Measurements from ENCODE around the gene AKT1. TPM values are rescaled to one million over a fixed set of nuclear protein-coding genes. Genes with fewer than 3 reads are reported as not detected.

The AKT1 gene
- total RNA-seq, 1 donor from 2014 or later, result 151 TPM

GRCh38 chr14:104800015-104800770 is 4.6 kb upstream of the AKT1 start:
- H3K27me3 ChIP-seq (ENCODE audit: control insufficient read depth in 3 of 3, insufficient read depth in 3 of 3, low read length in 3 of 3), result no peaks in the 10 kb centered on the region
- peak overlapping the region; percentile 70 to 80 (median 74) for H3K9ac ChIP-seq (ENCODE audit: low read depth in 1 of 3, low read length in 3 of 3)
- H3K4me3 ChIP-seq (ENCODE audit: low read length in 3 of 3), result peak overlapping the region; percentile 59 to 71 (median 70)
- H3K9me3 ChIP-seq (ENCODE audit: control insufficient read depth in 3 of 3, low read length in 3 of 3), result no peaks in the 10 kb centered on the region
- H3K27ac ChIP-seq (ENCODE audit: low read depth, low read length), result peak overlapping the region; percentile 94
- no peaks in the 10 kb centered on the region for H3K36me3 ChIP-seq (ENCODE audit: control insufficient read depth in 3 of 3, insufficient read depth in 3 of 3, low read length in 3 of 3)
- H3K4me1 ChIP-seq (ENCODE audit: control insufficient read depth in 3 of 3, insufficient read depth in 3 of 3, low read length in 3 of 3), result peaks cover 27 to 72% (median 57%) of the 10 kb centered on the region in 3 donors

GRCh38 chr14:104799244-104800014 is 3.9 kb upstream of the AKT1 start:
- Histone ChIP-seq H3K9ac (ENCODE audit: low read depth in 1 of 3, low read length in 3 of 3) (peak overlapping the region; percentile 70 to 80 (median 74)), H3K4me1 (ENCODE audit: control insufficient read depth in 3 of 3, insufficient read depth in 3 of 3, low read length in 3 of 3) (peaks cover 30 to 70% (median 57%) of the 10 kb centered on the region in 3 donors)

GRCh38 chr14:104798300-104799243 is 3.0 kb upstream of the AKT1 start:
- H3K9ac ChIP-seq (ENCODE audit: low read depth in 1 of 3, low read length in 3 of 3), result peak overlapping the region in 2 of 3 donors; percentile 38 to 80
- H3K9me3 ChIP-seq (ENCODE audit: control insufficient read depth in 3 of 3, low read length in 3 of 3), result no peaks in the 10 kb centered on the region
- H3K27ac ChIP-seq (ENCODE audit: low read depth, low read length), result peak overlapping the region; percentile 94
- peaks cover 39 to 73% (median 65%) of the 10 kb centered on the region in 3 donors for H3K4me1 ChIP-seq (ENCODE audit: control insufficient read depth in 3 of 3, insufficient read depth in 3 of 3, low read length in 3 of 3)
- H3K27me3 ChIP-seq (ENCODE audit: control insufficient read depth in 3 of 3, insufficient read depth in 3 of 3, low read length in 3 of 3), result no peaks in the 10 kb centered on the region
- no peak overlapping the region for H3K4me3 ChIP-seq (ENCODE audit: low read length in 3 of 3)
- no peaks in the 10 kb centered on the region for H3K36me3 ChIP-seq (ENCODE audit: control insufficient read depth in 3 of 3, insufficient read depth in 3 of 3, low read length in 3 of 3)

More at GRCh38 chr14:104799244-104800014, 3.9 kb upstream of the AKT1 start:
- Histone ChIP-seq H3K4me3 (ENCODE audit: low read length in 3 of 3) (peak overlapping the region; percentile 13 to 70 (median 59)), H3K36me3 (ENCODE audit: control insufficient read depth in 3 of 3, insufficient read depth in 3 of 3, low read length in 3 of 3) (no peaks in the 10 kb centered on the region), H3K27ac (ENCODE audit: low read depth, low read length) (peak overlapping the region; percentile 94), H3K9me3 (ENCODE audit: control insufficient read depth in 3 of 3, low read length in 3 of 3) (no peaks in the 10 kb centered on the region), H3K27me3 (ENCODE audit: control insufficient read depth in 3 of 3, insufficient read depth in 3 of 3, low read length in 3 of 3) (no peaks in the 10 kb centered on the region)

- H3K27me3 ChIP-seq (ENCODE audit: control insufficient read depth in 3 of 3, insufficient read depth in 3 of 3, low read length in 3 of 3), result no peaks in the 10 kb centered on the region
- H3K4me3 ChIP-seq (ENCODE audit: low read length in 3 of 3), result no peak overlapping the region
- H3K9me3 ChIP-seq (ENCODE audit: control insufficient read depth in 3 of 3, low read length in 3 of 3), result no peaks in the 10 kb centered on the region
- H3K4me1 ChIP-seq (ENCODE audit: control insufficient read depth in 3 of 3, insufficient read depth in 3 of 3, low read length in 3 of 3), result peaks cover 47 to 74% (median 67%) of the 10 kb centered on the region in 3 donors
- H3K9ac ChIP-seq (ENCODE audit: low read depth in 1 of 3, low read length in 3 of 3), result peak overlapping the region in 2 of 3 donors; percentile 33 to 38
- H3K36me3 ChIP-seq (ENCODE audit: control insufficient read depth in 3 of 3, insufficient read depth in 3 of 3, low read length in 3 of 3), result no peaks in the 10 kb centered on the region
- H3K27ac ChIP-seq (ENCODE audit: low read depth, low read length), result no peak overlapping the region
Observed at GRCh38 chr14:104797115-104798044, 1.8 kb upstream of the AKT1 start.

GRCh38 chr14:104796687-104797081 is 1.1 kb upstream of the AKT1 start:
- H3K4me3 ChIP-seq (ENCODE audit: low read length in 3 of 3), result no peak overlapping the region
- no peaks in the 10 kb centered on the region for H3K9me3 ChIP-seq (ENCODE audit: control insufficient read depth in 3 of 3, low read length in 3 of 3)
- peak overlapping the region in 2 of 3 donors; percentile 73 to 85 for H3K9ac ChIP-seq (ENCODE audit: low read depth in 1 of 3, low read length in 3 of 3)
- H3K27ac ChIP-seq (ENCODE audit: low read depth, low read length), result no peak overlapping the region
- peaks cover 0 to 6% (median 2%) of the 10 kb centered on the region in 3 donors for H3K36me3 ChIP-seq (ENCODE audit: control insufficient read depth in 3 of 3, insufficient read depth in 3 of 3, low read length in 3 of 3)
- no peaks in the 10 kb centered on the region for H3K27me3 ChIP-seq (ENCODE audit: control insufficient read depth in 3 of 3, insufficient read depth in 3 of 3, low read length in 3 of 3)
- peaks cover 49 to 74% (median 68%) of the 10 kb centered on the region in 3 donors for H3K4me1 ChIP-seq (ENCODE audit: control insufficient read depth in 3 of 3, insufficient read depth in 3 of 3, low read length in 3 of 3)

- Histone ChIP-seq H3K4me1 (ENCODE audit: control insufficient read depth in 3 of 3, insufficient read depth in 3 of 3, low read length in 3 of 3) (peaks cover 44 to 73% (median 66%) of the 10 kb centered on the region in 3 donors), H3K27ac (ENCODE audit: low read depth, low read length) (peak overlapping the region; percentile 70), H3K36me3 (ENCODE audit: control insufficient read depth in 3 of 3, insufficient read depth in 3 of 3, low read length in 3 of 3) (peaks cover 3 to 8% (median 6%) of the 10 kb centered on the region in 3 donors), H3K4me3 (ENCODE audit: low read length in 3 of 3) (peak overlapping the region; percentile 48 to 63 (median 59)), H3K27me3 (ENCODE audit: control insufficient read depth in 3 of 3, insufficient read depth in 3 of 3, low read length in 3 of 3) (no peaks in the 10 kb centered on the region), H3K9ac (ENCODE audit: low read depth in 1 of 3, low read length in 3 of 3) (peak overlapping the region in 2 of 3 donors; percentile 73 to 85), H3K9me3 (ENCODE audit: control insufficient read depth in 3 of 3, low read length in 3 of 3) (no peaks in the 10 kb centered on the region)
Observed at GRCh38 chr14:104795781-104796686, 486 bp upstream of the AKT1 start.

GRCh38 chr14:104794631-104794992 is 936 bp downstream of the AKT1 start:
- no peaks in the 10 kb centered on the region for H3K27me3 ChIP-seq (ENCODE audit: control insufficient read depth in 3 of 3, insufficient read depth in 3 of 3, low read length in 3 of 3)
- peak overlapping the region; percentile 51 for H3K27ac ChIP-seq (ENCODE audit: low read depth, low read length)
- peaks cover 42 to 67% (median 61%) of the 10 kb centered on the region in 3 donors for H3K4me1 ChIP-seq (ENCODE audit: control insufficient read depth in 3 of 3, insufficient read depth in 3 of 3, low read length in 3 of 3)
- H3K36me3 ChIP-seq (ENCODE audit: control insufficient read depth in 3 of 3, insufficient read depth in 3 of 3, low read length in 3 of 3), result peaks cover 10 to 18% (median 15%) of the 10 kb centered on the region in 3 donors
- H3K4me3 ChIP-seq (ENCODE audit: low read length in 3 of 3), result peak overlapping the region; percentile 76 to 82 (median 79)
- no peaks in the 10 kb centered on the region for H3K9me3 ChIP-seq (ENCODE audit: control insufficient read depth in 3 of 3, low read length in 3 of 3)
- peak overlapping the region; percentile 70 to 88 (median 74) for H3K9ac ChIP-seq (ENCODE audit: low read depth in 1 of 3, low read length in 3 of 3)

- H3K27me3 ChIP-seq (ENCODE audit: control insufficient read depth in 3 of 3, insufficient read depth in 3 of 3, low read length in 3 of 3), result no peaks in the 10 kb centered on the region
- no peaks in the 10 kb centered on the region for H3K9me3 ChIP-seq (ENCODE audit: control insufficient read depth in 3 of 3, low read length in 3 of 3)
- H3K9ac ChIP-seq (ENCODE audit: low read depth in 1 of 3, low read length in 3 of 3), result peak overlapping the region; percentile 70 to 88 (median 74)
- peak overlapping the region; percentile 76 to 82 (median 79) for H3K4me3 ChIP-seq (ENCODE audit: low read length in 3 of 3)
- peaks cover 12 to 18% (median 17%) of the 10 kb centered on the region in 3 donors for H3K36me3 ChIP-seq (ENCODE audit: control insufficient read depth in 3 of 3, insufficient read depth in 3 of 3, low read length in 3 of 3)
- H3K4me1 ChIP-seq (ENCODE audit: control insufficient read depth in 3 of 3, insufficient read depth in 3 of 3, low read length in 3 of 3), result peaks cover 42 to 61% (median 58%) of the 10 kb centered on the region in 3 donors
- no peak overlapping the region for H3K27ac ChIP-seq (ENCODE audit: low read depth, low read length)
Observed at GRCh38 chr14:104794099-104794498, 1.4 kb downstream of the AKT1 start.
